H1 (cell line): Measurements from ENCODE around the gene CHRNG. TPM values are rescaled to one million over a fixed set of nuclear protein-coding genes. Genes with fewer than 3 reads are reported as not detected.

Source experiments
- BCL11A ChIP-seq, 2 experiments: IDR thresholded peaks; one replicate each; pipeline ENCODE4 v1.6.1; 2011; ENCODE audit warnings: low read depth in 2 of 2, low read length in 2 of 2, mild to moderate bottlenecking in 2 of 2
- CEBPB ChIP-seq: IDR thresholded peaks from 2 replicates; pipeline ENCODE4 v1.6.1; 2012; ENCODE audit warnings: low read depth, low read length
- POLR2A ChIP-seq, 2 experiments: IDR thresholded peaks; 1 replicate in 1 of 2; 2 replicates in 1 of 2; pipeline ENCODE4 v1.6.1; 2011; ENCODE audit warnings: low read depth in 2 of 2, low read length in 2 of 2, mild to moderate bottlenecking in 2 of 2; ENCODE audit errors: control extremely low read depth in 1 of 2
- POLR2AphosphoS5 ChIP-seq: IDR thresholded peaks from 2 replicates; pipeline ENCODE4 v1.6.1; 2011; ENCODE audit warnings: low read depth, low read length
- RBBP5 ChIP-seq: IDR thresholded peaks from 2 replicates; pipeline ENCODE4 v1.7.1; 2012; ENCODE audit warnings: low read depth, mild to moderate bottlenecking, inconsistent platforms, low read length, moderate library complexity, borderline replicate concordance
- RFX5 ChIP-seq: IDR thresholded peaks from 2 replicates; pipeline ENCODE4 v1.6.1; 2011; ENCODE audit warnings: low read depth, low read length, improper control_type of control experiment, borderline replicate concordance
- SIN3A ChIP-seq, 2 experiments: IDR thresholded peaks in 1 of 2; conservative IDR thresholded peaks in 1 of 2; 2 replicates each; pipeline ENCODE4 v1.6.1; 2011 to 2012; ENCODE audit warnings: low read length in 2 of 2, improper control_type of control experiment in 1 of 2, low read depth in 1 of 2, mild to moderate bottlenecking in 1 of 2
- TAF7 ChIP-seq: optimal IDR thresholded peaks from 2 replicates; pipeline ENCODE3; 2011; ENCODE audit warnings: low read depth, mild to moderate bottlenecking, inconsistent platforms, low read length, moderate library complexity, borderline replicate concordance
- polyA plus RNA-seq, 7 experiments: library from polyadenylated mRNA; depleted of rRNA in 3 of 7; stranded (reverse) in 5 of 7; unstranded in 2 of 7; fragments of >200 nt in 5 of 7; fragments of 200-250 nt in 2 of 7; gene quantifications; 1 replicate in 5 of 7; 2 replicates in 1 of 7; 4 replicates in 1 of 7; pipeline versions ENCODE4 v1.2.1 to v1.2.3, GENCODE V29; 2011 to 2013; ENCODE audit warnings: missing spikeins in 2 of 7, mixed read lengths in 2 of 7
- total RNA-seq: library from RNA; stranded (reverse); fragmentation: NEBNext Ultra II Directional; extraction: Animal tissue kit (Norgen Biotek cat#: 25700); gene quantifications from 2 replicates; pipeline ENCODE4 v1.2.1, GENCODE V29; 2021
- TF ChIP-seq, protein P1 (sequence below): IDR thresholded peaks from 2 replicates; pipeline ENCODE4 v1.6.1; 2012; ENCODE audit warnings: inconsistent platforms

The CHRNG gene
- total and polyA plus RNA-seq, 2 of the 8 experiments (the other 6 are each of a cell fraction or from before 2014, with no cell fraction given), result 0.05 TPM; not detected in 1

GRCh38 chr2:232535761-232536530 is 3.5 kb upstream of the CHRNG start (continued):
- TF ChIP-seq TAF7 (no peak), CEBPB (no peak), BCL11A (IDR thresholded peaks at IDR 0.05; ENCODE audit: low read depth in 2 of 2, low read length in 2 of 2) (no peak), POLR2A (IDR thresholded peaks at IDR 0.05; ENCODE audit: control extremely low read depth in 1 of 2, low read depth in 2 of 2, low read length in 2 of 2) (no peak), SIN3A (conservative IDR thresholded peaks at IDR 0.05 in 1 of 2, IDR thresholded peaks at IDR 0.05 in 1 of 2; ENCODE audit: low read depth in 1 of 2, low read length in 2 of 2) (no peak), RBBP5 (no peak), RFX5 (no peak), POLR2AphosphoS5 (no peak)
- TF ChIP-seq, protein P1, sequence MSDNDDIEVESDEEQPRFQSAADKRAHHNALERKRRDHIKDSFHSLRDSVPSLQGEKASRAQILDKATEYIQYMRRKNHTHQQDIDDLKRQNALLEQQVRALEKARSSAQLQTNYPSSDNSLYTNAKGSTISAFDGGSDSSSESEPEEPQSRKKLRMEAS, result no peak
